GM10266 (cell line): ENCODE measurements around the gene RAD18.

Experiments
- DNase-seq: peaks from one replicate; pipeline ENCODE4 v3.0.0; 2012; ENCODE audit errors: extremely low spot score
- TF ChIP-seq, protein P1 (sequence below): IDR thresholded peaks from 2 replicates; pipeline ENCODE4 v1.5.1; 2012; ENCODE audit warnings: mild to moderate bottlenecking, low read depth; ENCODE audit not compliant: control insufficient read depth, insufficient read depth; ENCODE audit errors: missing control alignments

Gene RAD18

DNA sequence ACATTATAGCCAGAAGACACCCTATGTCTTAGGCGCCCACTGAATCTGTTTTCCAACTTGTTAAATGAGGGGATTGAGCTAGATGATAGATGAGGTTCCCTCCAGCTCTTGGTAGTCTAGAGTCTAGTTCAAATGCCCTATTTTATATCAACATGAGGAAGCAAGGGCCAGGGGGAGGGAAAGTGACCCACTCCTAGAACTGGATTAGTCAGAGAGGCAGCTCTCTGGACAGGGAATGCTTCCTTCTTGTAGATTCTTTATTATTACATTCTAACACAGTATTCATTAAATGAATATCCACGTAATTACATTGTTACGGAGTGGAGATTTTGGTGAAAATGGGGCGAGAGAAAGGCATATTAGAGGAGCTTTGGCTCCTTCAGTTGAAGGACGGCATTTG lies 89.5 kb downstream of the RAD18 start:
- no peak for DNase-seq
- TF ChIP-seq, protein P1, sequence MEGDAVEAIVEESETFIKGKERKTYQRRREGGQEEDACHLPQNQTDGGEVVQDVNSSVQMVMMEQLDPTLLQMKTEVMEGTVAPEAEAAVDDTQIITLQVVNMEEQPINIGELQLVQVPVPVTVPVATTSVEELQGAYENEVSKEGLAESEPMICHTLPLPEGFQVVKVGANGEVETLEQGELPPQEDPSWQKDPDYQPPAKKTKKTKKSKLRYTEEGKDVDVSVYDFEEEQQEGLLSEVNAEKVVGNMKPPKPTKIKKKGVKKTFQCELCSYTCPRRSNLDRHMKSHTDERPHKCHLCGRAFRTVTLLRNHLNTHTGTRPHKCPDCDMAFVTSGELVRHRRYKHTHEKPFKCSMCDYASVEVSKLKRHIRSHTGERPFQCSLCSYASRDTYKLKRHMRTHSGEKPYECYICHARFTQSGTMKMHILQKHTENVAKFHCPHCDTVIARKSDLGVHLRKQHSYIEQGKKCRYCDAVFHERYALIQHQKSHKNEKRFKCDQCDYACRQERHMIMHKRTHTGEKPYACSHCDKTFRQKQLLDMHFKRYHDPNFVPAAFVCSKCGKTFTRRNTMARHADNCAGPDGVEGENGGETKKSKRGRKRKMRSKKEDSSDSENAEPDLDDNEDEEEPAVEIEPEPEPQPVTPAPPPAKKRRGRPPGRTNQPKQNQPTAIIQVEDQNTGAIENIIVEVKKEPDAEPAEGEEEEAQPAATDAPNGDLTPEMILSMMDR = no peak

GRCh38 chr3:8872261-8872660 lies 91.0 kb downstream of the RAD18 start:
- TF ChIP-seq, protein P1 = no peak

GRCh38 chr3:8871306-8871705 lies 92.0 kb downstream of the RAD18 start:
- TF ChIP-seq, protein P1 = no peak
- DNase-seq = no peak

More at GRCh38 chr3:8872261-8872660, 91.0 kb downstream of the RAD18 start:
- DNase-seq = no peak

DNA sequence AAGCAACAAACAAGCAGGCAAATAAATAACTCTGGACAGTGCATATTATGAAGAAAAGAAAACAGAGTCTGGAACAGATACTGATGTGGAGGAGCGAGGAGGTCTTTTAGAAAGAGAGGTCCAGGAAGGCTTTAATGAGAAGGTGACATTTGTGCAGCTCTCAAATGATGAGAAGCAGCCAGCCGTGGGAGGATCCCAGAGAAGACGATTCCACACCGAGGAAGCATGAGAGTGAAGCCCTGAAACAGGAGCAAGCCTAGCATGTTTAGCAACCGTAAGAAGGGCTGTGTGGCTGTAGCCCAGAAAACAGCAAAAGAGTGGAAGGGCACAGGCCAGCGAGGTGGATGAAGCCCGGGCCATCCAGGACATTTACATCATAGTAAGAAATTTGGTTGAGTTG lies 93.1 kb downstream of the RAD18 start:
- TF ChIP-seq, protein P1 = no peak
- no peak for DNase-seq

DNA sequence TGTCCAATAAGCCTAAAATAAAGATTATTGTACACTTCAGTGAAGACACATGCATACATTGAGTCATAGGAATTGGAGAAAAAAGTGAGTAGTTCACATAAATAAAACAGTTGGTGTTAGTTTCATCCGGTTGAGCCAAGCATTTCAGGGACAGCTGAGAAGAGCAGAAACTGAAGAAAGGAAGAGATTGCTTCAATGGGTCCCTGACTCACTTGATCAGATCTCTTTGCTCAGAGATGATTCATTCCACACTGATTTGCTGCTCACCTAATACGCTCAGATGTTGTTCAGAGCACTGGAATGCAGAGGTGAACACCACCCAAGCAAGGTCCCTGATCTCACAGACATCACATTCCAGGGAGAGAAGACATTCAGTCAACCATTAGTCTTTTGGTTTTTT lies 93.7 kb downstream of the RAD18 start:
- no peak for DNase-seq
- TF ChIP-seq, protein P1 = no peak

- no peak for DNase-seq
- TF ChIP-seq, protein P1 = no peak
Measured at GRCh38 chr3:8868996-8869395, 94.3 kb downstream of the RAD18 start.

DNA sequence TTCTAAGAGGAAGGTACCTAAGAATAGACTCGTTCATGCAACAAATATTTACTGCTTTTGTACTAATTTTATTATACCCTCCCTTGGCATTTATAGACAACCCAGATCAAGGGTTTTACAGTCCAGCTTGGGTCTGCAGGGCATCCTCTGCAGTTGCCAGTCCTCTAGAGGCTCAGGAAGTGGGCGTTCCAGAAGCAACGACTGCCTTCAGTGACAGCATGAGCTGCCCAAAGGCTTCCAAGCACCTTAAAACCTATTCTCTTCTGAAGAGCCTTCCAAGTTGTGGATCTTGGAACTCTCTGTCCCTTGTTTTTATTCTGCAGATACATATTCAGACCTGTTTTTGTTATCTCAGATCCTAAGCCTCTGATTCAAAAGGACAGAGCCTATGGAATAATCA lies 95.6 kb downstream of the RAD18 start:
- DNase-seq = no peak
- TF ChIP-seq, protein P1 = no peak

DNA sequence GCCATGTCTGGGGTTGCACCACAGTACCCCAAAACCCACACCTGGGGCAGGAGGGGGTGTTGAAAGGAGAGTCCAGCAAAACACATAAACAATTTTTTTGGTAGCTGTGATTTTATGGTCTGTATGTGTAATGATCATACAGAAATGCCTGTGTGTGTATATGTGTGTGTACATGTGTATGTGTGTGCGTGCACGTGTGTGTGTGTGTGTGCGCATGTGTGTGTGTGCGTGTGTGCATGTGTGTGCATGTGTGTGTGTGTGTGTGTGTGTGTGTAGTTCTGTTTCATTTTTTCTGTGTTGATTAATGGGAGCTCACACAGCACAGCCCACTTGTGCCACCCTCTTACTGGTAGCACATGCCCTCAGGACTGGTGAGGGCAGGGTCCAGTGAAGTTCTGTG lies 97.6 kb downstream of the RAD18 start:
- no peak for DNase-seq
- TF ChIP-seq, protein P1 = no peak
